HEK293T (cell line): ENCODE results near the gene CD82.

Experiments
- ARNT ChIP-seq: fragments of 450-650 bp; IDR thresholded peaks from 2 replicates; pipeline ENCODE4 v1.6.1; 2017; ENCODE audit warnings: mild to moderate bottlenecking
- BHLHE40 ChIP-seq: fragments of 450-650 bp; IDR thresholded peaks from 2 replicates; pipeline ENCODE4 v1.6.1; 2016; ENCODE audit warnings: mild to moderate bottlenecking, moderate library complexity, borderline replicate concordance
- NFRKB ChIP-seq: fragments of 450-650 bp; IDR thresholded peaks from 2 replicates; pipeline ENCODE4 v1.6.1; 2016; ENCODE audit warnings: mild to moderate bottlenecking, moderate library complexity
- SP1 ChIP-seq: fragments of 450-650 bp; IDR thresholded peaks from 2 replicates; pipeline ENCODE4 v1.6.1; 2017
- ZNF384 ChIP-seq: fragments of 450-650 bp; IDR thresholded peaks from 2 replicates; pipeline ENCODE4 v1.6.1; 2016

GRCh38 chr11:44593251-44593650 is 27.8 kb downstream of the CD82 start:
- TF ChIP-seq NFRKB (no peak), ZNF384 (no peak), BHLHE40 (no peak), ARNT (no peak), SP1 (no peak)
